Heart left ventricle (tissue), 13 donors: ENCODE results near the gene HHIPL1.

Source experiments
- POLR2A ChIP-seq, 2 donors: fragments of 450-650 bp; IDR thresholded peaks; one replicate each; pipeline ENCODE4 v1.6.1; 2017; ENCODE audit warnings: antibody characterized with exemption in 2 of 2, mild to moderate bottlenecking in 2 of 2, moderate library complexity in 2 of 2
- TF ChIP-seq, protein P1 (sequence below), 12 donors: fragments of 200-600 bp; sonication (generic) in 4 of 12; IDR thresholded peaks; one replicate each; pipeline versions ENCODE4 v1.5.0 to v1.8.0; 2018 to 2022; ENCODE audit warnings: antibody characterized with exemption in 12 of 12, mild to moderate bottlenecking in 5 of 12
- donor health status: ischemic (EF 13 %, LVEDD 7.1; RV severe dilation, severe dysfunction).
- donor health status: DM: no; HTN: yes; CAD: no.
- donor health status: DM: no; HTN: no; CAD: no.
- donor health status: ischemic (EF 25% LVEDD 6.9; RV normal size, moderate dysfunction).
- donor health status: ischemic (EF 25% LVEDD 5.7; RV mildly dilated, moderate dysfunction).
- donor health status: ischemic (EF 35%, LVEDD 5.7; RV mildly dilated, moderate dysfunction).
- donor health status: nonischemic (EF 11% LVEDD 7.7; RV severe dilation, severe dysfunction).
- donor health status: DM: yes; HTN: yes; CAD: no.
- donor health status: PGD.
- donor health status: ischemic (EF 29% LVEDD 5.4; RV normal size, mild dysfunction).
- donor health status: nonischemic (EF 23%, LVEDD 6.1; RV moderate dilation, normal function).

DNA sequence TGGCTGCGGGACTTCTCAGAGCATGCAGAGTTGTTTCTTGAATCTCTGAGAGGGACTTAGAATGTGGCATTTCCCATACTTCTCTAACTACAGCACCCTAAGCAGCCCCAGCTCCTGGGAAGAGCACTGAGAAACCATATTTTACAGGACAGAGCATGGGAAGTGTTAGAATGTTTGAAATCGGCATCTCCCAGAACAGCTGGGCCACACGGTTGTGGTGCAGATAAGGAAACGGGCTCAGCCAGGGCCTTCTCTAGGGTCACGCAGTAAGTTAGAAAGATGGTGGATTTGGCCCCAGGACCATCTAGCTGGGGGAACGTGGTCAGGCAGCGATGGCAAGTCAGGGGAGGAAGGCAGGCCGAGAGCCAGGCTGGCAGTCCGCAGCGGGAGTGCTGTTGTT, 10.5 kb upstream of the HHIPL1 start:
- TF ChIP-seq, protein P1, sequence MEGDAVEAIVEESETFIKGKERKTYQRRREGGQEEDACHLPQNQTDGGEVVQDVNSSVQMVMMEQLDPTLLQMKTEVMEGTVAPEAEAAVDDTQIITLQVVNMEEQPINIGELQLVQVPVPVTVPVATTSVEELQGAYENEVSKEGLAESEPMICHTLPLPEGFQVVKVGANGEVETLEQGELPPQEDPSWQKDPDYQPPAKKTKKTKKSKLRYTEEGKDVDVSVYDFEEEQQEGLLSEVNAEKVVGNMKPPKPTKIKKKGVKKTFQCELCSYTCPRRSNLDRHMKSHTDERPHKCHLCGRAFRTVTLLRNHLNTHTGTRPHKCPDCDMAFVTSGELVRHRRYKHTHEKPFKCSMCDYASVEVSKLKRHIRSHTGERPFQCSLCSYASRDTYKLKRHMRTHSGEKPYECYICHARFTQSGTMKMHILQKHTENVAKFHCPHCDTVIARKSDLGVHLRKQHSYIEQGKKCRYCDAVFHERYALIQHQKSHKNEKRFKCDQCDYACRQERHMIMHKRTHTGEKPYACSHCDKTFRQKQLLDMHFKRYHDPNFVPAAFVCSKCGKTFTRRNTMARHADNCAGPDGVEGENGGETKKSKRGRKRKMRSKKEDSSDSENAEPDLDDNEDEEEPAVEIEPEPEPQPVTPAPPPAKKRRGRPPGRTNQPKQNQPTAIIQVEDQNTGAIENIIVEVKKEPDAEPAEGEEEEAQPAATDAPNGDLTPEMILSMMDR (IDR thresholded peaks at IDR 0.05), result no peak
- TF ChIP-seq POLR2A (IDR thresholded peaks at IDR 0.05), result no peak
